ENCODE data around the gene ZNF597.

- TF ChIP-seq CTCF (IDR thresholded peaks at IDR 0.05) (no peak), POLR2AphosphoS5 (IDR thresholded peaks at IDR 0.05; ENCODE audit: low read depth, low read length) (no peak)
Observed at GRCh38 chr16:3474136-3474779, 31.0 kb upstream of the ZNF597 start.

Measured in Panc1 (cell line).